Stomach (tissue), 4 donors: ENCODE measurements around the gene POLR2L.
A peak's percentile ranks its signal among the peaks of the same experiment; 100 is the strongest.

Experiments used
- EP300 ChIP-seq: sonication (generic); formaldehyde crosslinking; IDR thresholded peaks from one replicate; pipeline ENCODE4 v1.6.1; 2017; ENCODE audit warnings: antibody characterized with exemption
- POLR2A ChIP-seq, 4 donors: fragments of 450-650 bp; IDR thresholded peaks; one replicate each; pipeline ENCODE4 v1.6.1; 2016; ENCODE audit warnings: antibody characterized with exemption in 4 of 4, control low read depth in 2 of 4, mild to moderate bottlenecking in 1 of 4, moderate library complexity in 1 of 4
- POLR2AphosphoS5 ChIP-seq, 3 donors: sonication (generic); formaldehyde crosslinking; IDR thresholded peaks; one replicate each; pipeline ENCODE4 v1.6.1; 2016; ENCODE audit warnings: antibody characterized with exemption in 3 of 3
- TF ChIP-seq, protein P1 (sequence below), 7 experiments: fragments of 450-650 bp in 4 of 7; fragments of 200-600 bp in 3 of 7; sonication (generic) in 3 of 7; IDR thresholded peaks; one replicate each; pipeline ENCODE4 v1.5.1; 2016 to 2019; ENCODE audit warnings: antibody characterized with exemption in 7 of 7, control low read depth in 2 of 7, mild to moderate bottlenecking in 1 of 7

DNA sequence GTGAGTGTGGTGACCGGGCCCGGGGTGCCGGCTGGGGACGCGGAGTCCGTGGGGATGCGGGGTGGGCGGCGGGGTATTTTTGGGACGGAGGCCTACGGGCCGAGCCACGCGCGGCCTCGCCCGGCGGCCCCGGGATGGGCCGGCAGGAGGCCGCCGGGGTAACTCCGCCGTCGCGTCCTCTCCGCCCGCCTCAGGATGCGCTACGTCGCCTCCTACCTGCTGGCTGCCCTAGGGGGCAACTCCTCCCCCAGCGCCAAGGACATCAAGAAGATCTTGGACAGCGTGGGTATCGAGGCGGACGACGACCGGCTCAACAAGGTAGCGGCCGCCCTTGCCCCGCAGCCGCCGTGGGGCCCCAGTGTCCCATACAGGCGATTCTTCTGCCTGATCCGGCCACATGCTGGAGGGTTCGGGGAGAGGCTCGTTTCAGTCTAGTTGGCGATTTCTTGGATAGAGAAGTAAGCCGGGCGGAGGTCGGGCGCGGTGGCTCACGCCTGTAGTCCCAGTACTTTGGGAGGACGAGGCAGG, 32.2 kb downstream of the POLR2L start:
- TF ChIP-seq, protein P1, sequence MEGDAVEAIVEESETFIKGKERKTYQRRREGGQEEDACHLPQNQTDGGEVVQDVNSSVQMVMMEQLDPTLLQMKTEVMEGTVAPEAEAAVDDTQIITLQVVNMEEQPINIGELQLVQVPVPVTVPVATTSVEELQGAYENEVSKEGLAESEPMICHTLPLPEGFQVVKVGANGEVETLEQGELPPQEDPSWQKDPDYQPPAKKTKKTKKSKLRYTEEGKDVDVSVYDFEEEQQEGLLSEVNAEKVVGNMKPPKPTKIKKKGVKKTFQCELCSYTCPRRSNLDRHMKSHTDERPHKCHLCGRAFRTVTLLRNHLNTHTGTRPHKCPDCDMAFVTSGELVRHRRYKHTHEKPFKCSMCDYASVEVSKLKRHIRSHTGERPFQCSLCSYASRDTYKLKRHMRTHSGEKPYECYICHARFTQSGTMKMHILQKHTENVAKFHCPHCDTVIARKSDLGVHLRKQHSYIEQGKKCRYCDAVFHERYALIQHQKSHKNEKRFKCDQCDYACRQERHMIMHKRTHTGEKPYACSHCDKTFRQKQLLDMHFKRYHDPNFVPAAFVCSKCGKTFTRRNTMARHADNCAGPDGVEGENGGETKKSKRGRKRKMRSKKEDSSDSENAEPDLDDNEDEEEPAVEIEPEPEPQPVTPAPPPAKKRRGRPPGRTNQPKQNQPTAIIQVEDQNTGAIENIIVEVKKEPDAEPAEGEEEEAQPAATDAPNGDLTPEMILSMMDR (IDR thresholded peaks at IDR 0.05): peak in 1 of 7 experiments; percentile 15
- peak in 1 of 4 donors; percentile 42 for TF ChIP-seq POLR2A (IDR thresholded peaks at IDR 0.05)
- no peak for TF ChIP-seq POLR2AphosphoS5 (IDR thresholded peaks at IDR 0.05)
- no peak for TF ChIP-seq EP300
